Mesodermal cell (in vitro differentiated cells): ENCODE data around the gene PRRC2B.

Experiments
- H3K27ac ChIP-seq: 2 replicates; pipeline ENCODE4 v1.7.0; 2013; ENCODE audit warnings: mild to moderate bottlenecking, low read depth, low read length, moderate library complexity; ENCODE audit not compliant: severe bottlenecking
- H3K36me3 ChIP-seq: 2 replicates; pipeline ENCODE4 v1.7.1; 2013; ENCODE audit warnings: mild to moderate bottlenecking, low read length, moderate library complexity; ENCODE audit not compliant: control insufficient read depth, insufficient read depth
- H3K4me1 ChIP-seq: one replicate; pipeline ENCODE4 v1.7.1; 2013; ENCODE audit warnings: mild to moderate bottlenecking, low read length; ENCODE audit not compliant: insufficient read depth, control insufficient read depth, poor library complexity, severe bottlenecking
- H3K4me3 ChIP-seq: 2 replicates; pipeline ENCODE4 v1.7.0; 2013; ENCODE audit warnings: low read length, control low read depth, mild to moderate bottlenecking; ENCODE audit not compliant: insufficient read depth, poor library complexity, severe bottlenecking; ENCODE audit errors: extremely low read depth
- H3K9me3 ChIP-seq: 2 replicates; pipeline ENCODE4 v1.7.1; 2013; ENCODE audit warnings: mild to moderate bottlenecking, low read length, moderate library complexity; ENCODE audit not compliant: control insufficient read depth
- WGBS, 2 experiments: methylation state at CpG; one replicate each; pipeline ENCODE4 v1.1.5; 2013; ENCODE audit warnings: missing lambda C conversion rate in 2 of 2; ENCODE audit not compliant: insufficient coverage in 2 of 2; 5-methylcytosine and 5-hydroxymethylcytosine counted together

PRRC2B gene

GRCh38 chr9:131485728-131486422 is 92.0 kb downstream of the PRRC2B start:
- Histone ChIP-seq H3K27ac (no peak overlapping the region), H3K4me3 (no peak overlapping the region), H3K9me3 (no peaks in the 10 kb centered on the region), H3K36me3 (peaks cover 97% of the 10 kb centered on the region), H3K4me1 (no peaks in the 10 kb centered on the region)
- WGBS, 2 experiments = 86 to 92% methylated on average over 14 to 18 of the region's 19 CpGs

GRCh38 chr9:131487001-131487400 is 93.1 kb downstream of the PRRC2B start:
- H3K27ac ChIP-seq = no peak overlapping the region
- no peaks in the 10 kb centered on the region for H3K4me1 ChIP-seq
- H3K36me3 ChIP-seq = peaks cover 99% of the 10 kb centered on the region
- no peaks in the 10 kb centered on the region for H3K9me3 ChIP-seq
- 97 to 100% methylated on average over 3 to 8 of the region's 9 CpGs for WGBS, 2 experiments
- no peak overlapping the region for H3K4me3 ChIP-seq

- Histone ChIP-seq H3K9me3 (no peaks in the 10 kb centered on the region), H3K4me1 (no peaks in the 10 kb centered on the region), H3K27ac (no peak overlapping the region), H3K36me3 (peaks cover 99% of the 10 kb centered on the region), H3K4me3 (no peak overlapping the region)
- WGBS, 2 experiments = 95 to 96% methylated on average over 14 of the region's 14 CpGs
These were observed 93.7 kb downstream of the PRRC2B start for GRCh38 chr9:131487621-131488031.

- H3K36me3 ChIP-seq = peaks cover 99% of the 10 kb centered on the region
- no peaks in the 10 kb centered on the region for H3K4me1 ChIP-seq
- WGBS, 2 experiments = 79 to 81% methylated on average over 6 to 8 of the region's 8 CpGs
These were observed 96.6 kb downstream of the PRRC2B start for GRCh38 chr9:131490514-131490913.

GRCh38 chr9:131491001-131491710 is 97.3 kb downstream of the PRRC2B start:
- Histone ChIP-seq H3K36me3 (peaks cover 100% of the 10 kb centered on the region), H3K9me3 (no peaks in the 10 kb centered on the region), H3K4me1 (no peaks in the 10 kb centered on the region), H3K4me3 (no peak overlapping the region), H3K27ac (no peak overlapping the region)
- WGBS, 2 experiments = 94 to 98% methylated on average over 11 to 18 of the region's 20 CpGs

More at GRCh38 chr9:131490514-131490913, 96.6 kb downstream of the PRRC2B start:
- no peak overlapping the region for H3K27ac ChIP-seq
- H3K4me3 ChIP-seq = no peak overlapping the region
- no peaks in the 10 kb centered on the region for H3K9me3 ChIP-seq

- H3K36me3 ChIP-seq = peaks cover 100% of the 10 kb centered on the region
- H3K4me1 ChIP-seq = no peaks in the 10 kb centered on the region
- no peak overlapping the region for H3K4me3 ChIP-seq
- no peaks in the 10 kb centered on the region for H3K9me3 ChIP-seq
- H3K27ac ChIP-seq = no peak overlapping the region
- 93 to 97% methylated on average over 6 of the region's 6 CpGs for WGBS, 2 experiments
These were observed 98.2 kb downstream of the PRRC2B start for GRCh38 chr9:131492070-131492469.

GRCh38 chr9:131494296-131494870 is 100.5 kb downstream of the PRRC2B start:
- Histone ChIP-seq H3K4me1 (no peaks in the 10 kb centered on the region), H3K4me3 (no peak overlapping the region), H3K9me3 (no peaks in the 10 kb centered on the region), H3K36me3 (peaks cover 100% of the 10 kb centered on the region), H3K27ac (no peak overlapping the region)
- WGBS, 2 experiments = 95 to 98% methylated on average over 13 to 17 of the region's 22 CpGs

GRCh38 chr9:131495785-131496184 is 101.9 kb downstream of the PRRC2B start:
- H3K4me3 ChIP-seq = no peak overlapping the region
- H3K36me3 ChIP-seq = peaks cover 99% of the 10 kb centered on the region
- H3K27ac ChIP-seq = no peak overlapping the region
- no peaks in the 10 kb centered on the region for H3K4me1 ChIP-seq
- 95% methylated on average over 20 to 22 of the region's 22 CpGs for WGBS, 2 experiments
- H3K9me3 ChIP-seq = no peaks in the 10 kb centered on the region

- H3K4me1 ChIP-seq = no peaks in the 10 kb centered on the region
- no peak overlapping the region for H3K27ac ChIP-seq
- 98 to 99% methylated on average over 6 to 7 of the region's 10 CpGs for WGBS, 2 experiments
- no peak overlapping the region for H3K4me3 ChIP-seq
- no peaks in the 10 kb centered on the region for H3K9me3 ChIP-seq
- peaks cover 87% of the 10 kb centered on the region for H3K36me3 ChIP-seq
These were observed 103.0 kb downstream of the PRRC2B start for GRCh38 chr9:131496844-131497405.

GRCh38 chr9:131499254-131499767 is 105.4 kb downstream of the PRRC2B start:
- Histone ChIP-seq H3K27ac (no peak overlapping the region), H3K9me3 (no peaks in the 10 kb centered on the region), H3K36me3 (peaks cover 64% of the 10 kb centered on the region), H3K4me1 (no peaks in the 10 kb centered on the region), H3K4me3 (no peak overlapping the region)
- 94 to 98% methylated on average over 5 to 7 of the region's 7 CpGs for WGBS, 2 experiments
